DND-41 (cell line): ENCODE measurements around the gene PERM1.

Experiments used
- ATAC-seq: fragments of 200-7000 bp; cut with Tn5 transposase; 3 replicates; pipeline ENCODE4 v1.9.1; 2021; ENCODE audit warnings: low read depth; ENCODE audit not compliant: insufficient read depth
- DNase-seq: peaks from one replicate; pipeline ENCODE4 v3.0.0-alpha.2; 2020
- H2AFZ ChIP-seq: 2 replicates; pipeline ENCODE4 v1.6.0; 2012; ENCODE audit warnings: low read depth, low read length
- H3K27ac ChIP-seq: 2 replicates; pipeline ENCODE4 v1.5.1; 2012; ENCODE audit warnings: low read length, inconsistent platforms
- H3K27me3 ChIP-seq: fragments of 200-600 bp; sonication (generic); 2 replicates; pipeline ENCODE4 v1.6.0; 2012; ENCODE audit warnings: low read length, mild to moderate bottlenecking, inconsistent platforms; ENCODE audit not compliant: insufficient read depth, poor library complexity
- H3K36me3 ChIP-seq: 2 replicates; pipeline ENCODE4 v1.5.1; 2012; ENCODE audit warnings: low read length, inconsistent platforms; ENCODE audit not compliant: insufficient read depth
- H3K4me1 ChIP-seq: 2 replicates; pipeline ENCODE4 v1.5.1; 2012; ENCODE audit warnings: mild to moderate bottlenecking, low read length; ENCODE audit not compliant: insufficient read depth
- H3K4me2 ChIP-seq: 2 replicates; pipeline ENCODE4 v1.6.0; 2012; ENCODE audit warnings: mild to moderate bottlenecking, moderate library complexity, low read length, inconsistent platforms; ENCODE audit not compliant: insufficient read depth
- H3K4me3 ChIP-seq, 2 experiments: fragments of 200-600 bp in 1 of 2; shearing (Covaris generic) in 1 of 2; 2 replicates each; pipeline ENCODE4 v1.5.1; 2012 to 2016; ENCODE audit warnings: inconsistent platforms in 2 of 2, low read length in 2 of 2, mild to moderate bottlenecking in 2 of 2, low read depth in 1 of 2, moderate library complexity in 1 of 2
- H3K79me2 ChIP-seq: 2 replicates; pipeline ENCODE4 v1.6.0; 2012; ENCODE audit warnings: low read length, inconsistent platforms; ENCODE audit not compliant: insufficient read depth
- H3K9ac ChIP-seq: 2 replicates; pipeline ENCODE4 v1.6.0; 2012; ENCODE audit warnings: low read depth, mild to moderate bottlenecking, inconsistent platforms, low read length, moderate library complexity
- H3K9me3 ChIP-seq: 2 replicates; pipeline ENCODE4 v1.5.1; 2012; ENCODE audit warnings: low read length, moderate library complexity, mild to moderate bottlenecking, inconsistent platforms; ENCODE audit not compliant: insufficient read depth, severe bottlenecking
- H4K20me1 ChIP-seq: 2 replicates; pipeline ENCODE4 v1.6.0; 2012; ENCODE audit warnings: low read length; ENCODE audit not compliant: insufficient read depth
- CTCF ChIP-seq: IDR thresholded peaks from 2 replicates; pipeline ENCODE4 v1.5.1; 2012; ENCODE audit warnings: borderline replicate concordance, low read length, moderate library complexity, mild to moderate bottlenecking; ENCODE audit not compliant: poor library complexity, severe bottlenecking; ENCODE audit errors: extremely low read depth
- EZH2 ChIP-seq: IDR thresholded peaks from 3 replicates; pipeline ENCODE4 v1.6.1; 2012; ENCODE audit warnings: borderline replicate concordance, low read depth, mild to moderate bottlenecking, moderate library complexity, low read length, inconsistent platforms; ENCODE audit not compliant: severe bottlenecking

Gene PERM1

DNA sequence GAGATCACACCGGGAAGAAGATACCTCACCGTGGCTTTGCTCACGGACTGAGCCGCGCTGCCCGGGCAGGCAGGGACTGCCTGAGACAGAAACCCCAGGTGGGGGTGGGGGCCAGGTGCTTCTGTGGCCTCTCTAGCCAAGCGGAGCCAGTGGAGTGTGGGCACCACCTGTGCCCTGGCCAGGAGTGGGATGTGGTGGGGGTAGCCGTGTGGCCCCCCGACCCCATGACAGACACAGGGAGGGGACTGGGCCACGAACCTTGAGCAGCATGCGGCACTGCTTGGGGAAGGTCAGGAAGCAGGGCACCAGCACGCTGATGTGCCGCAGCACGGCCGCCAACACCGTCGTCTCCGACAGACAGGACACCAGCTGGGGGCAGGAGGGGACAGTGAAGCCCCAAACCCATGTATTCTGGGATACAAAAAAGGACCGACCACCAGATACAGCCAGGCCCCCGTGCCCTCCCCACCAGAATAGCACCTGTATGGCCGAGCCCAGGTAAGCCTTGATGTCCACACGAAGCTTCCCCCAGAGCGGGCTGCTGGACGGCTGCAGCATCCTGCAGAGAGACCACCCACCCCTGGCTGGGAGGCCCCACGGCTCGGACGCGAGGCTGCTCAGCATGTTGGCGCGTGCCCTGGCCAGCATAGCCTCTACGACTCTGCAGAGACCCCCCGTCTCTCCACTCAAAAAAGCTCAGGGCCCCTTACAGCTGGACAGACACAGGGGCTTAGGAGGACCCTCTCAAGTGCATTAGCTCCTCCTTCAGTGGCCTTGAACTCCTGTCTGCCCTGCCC lies 28.2 kb downstream of the PERM1 start:
- no peak overlapping the region for H2AFZ ChIP-seq
- H4K20me1 ChIP-seq = peaks cover 64% of the 10 kb centered on the region
- ATAC-seq (no peak), DNase-seq (no peak)
- H3K4me1 ChIP-seq = peaks cover 20% of the 10 kb centered on the region
- no peaks in the 10 kb centered on the region for H3K27me3 ChIP-seq
- no peaks in the 10 kb centered on the region for H3K9me3 ChIP-seq
- H3K27ac ChIP-seq = no peak overlapping the region
- TF ChIP-seq EZH2 (no peak), CTCF (no peak)
- H3K4me2 ChIP-seq = no peak overlapping the region
- no peak overlapping the region for H3K4me3 ChIP-seq
- H3K9ac ChIP-seq = no peak overlapping the region
- H3K79me2 ChIP-seq = peaks cover 32% of the 10 kb centered on the region
- peaks cover 87% of the 10 kb centered on the region for H3K36me3 ChIP-seq

GRCh38 chr1:952603-953002 lies 29.3 kb downstream of the PERM1 start:
- Histone ChIP-seq H3K27ac (no peak overlapping the region), H3K4me3 (no peak overlapping the region), H3K9me3 (no peaks in the 10 kb centered on the region), H3K27me3 (no peaks in the 10 kb centered on the region), H2AFZ (no peak overlapping the region), H3K4me1 (peaks cover 11% of the 10 kb centered on the region), H3K79me2 (peaks cover 21% of the 10 kb centered on the region), H4K20me1 (peaks cover 69% of the 10 kb centered on the region), H3K9ac (no peak overlapping the region), H3K36me3 (peaks cover 98% of the 10 kb centered on the region), H3K4me2 (no peak overlapping the region)
- ATAC-seq = no peak
- no peak for TF ChIP-seq CTCF
- no peak for TF ChIP-seq EZH2
- no peak for DNase-seq

DNA sequence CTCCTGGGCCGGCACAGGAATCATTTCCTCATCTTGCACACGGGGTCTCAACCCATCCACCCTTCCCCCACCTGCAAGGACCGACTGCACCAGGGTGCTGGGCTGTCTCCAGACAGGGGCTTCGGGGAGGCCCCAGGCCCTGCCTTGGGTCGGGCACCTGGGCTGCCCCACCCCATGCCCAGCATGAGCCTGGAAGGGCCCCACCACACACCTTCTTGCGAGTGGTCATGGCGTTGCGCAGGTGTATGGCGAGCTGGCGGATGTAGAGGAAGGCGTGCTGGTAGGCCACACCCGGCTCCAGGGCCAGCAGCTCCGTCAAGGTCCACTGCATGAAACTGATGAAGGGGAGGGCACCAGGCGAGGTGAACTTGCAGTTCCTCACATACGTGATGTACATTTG lies 29.7 kb downstream of the PERM1 start:
- Histone ChIP-seq H3K79me2 (peaks cover 17% of the 10 kb centered on the region), H3K4me1 (peaks cover 7% of the 10 kb centered on the region), H3K9me3 (no peaks in the 10 kb centered on the region), H3K4me3 (no peak overlapping the region), H3K27me3 (no peaks in the 10 kb centered on the region), H3K27ac (no peak overlapping the region), H3K36me3 (peaks cover 100% of the 10 kb centered on the region), H4K20me1 (peaks cover 69% of the 10 kb centered on the region), H3K9ac (no peak overlapping the region), H3K4me2 (no peak overlapping the region), H2AFZ (no peak overlapping the region)
- DNase-seq = no peak
- TF ChIP-seq CTCF = no peak
- TF ChIP-seq EZH2 = no peak
- no peak for ATAC-seq
